SU-DHL-6 (cell line): Measurements from ENCODE around the gene NME8.

Source experiments
- H2AFZ ChIP-seq: fragments of 200-600 bp; sonication (generic); 2 replicates; pipeline ENCODE4 v1.6.1; 2014; ENCODE audit warnings: low read depth, mild to moderate bottlenecking, moderate library complexity, mixed read lengths, antibody characterized with exemption, low read length; ENCODE audit not compliant: severe bottlenecking
- H3F3A ChIP-seq: fragments of 200-600 bp; shearing (Covaris generic); 2 replicates; pipeline ENCODE4 v1.6.0; 2016; ENCODE audit warnings: antibody characterized with exemption, mild to moderate bottlenecking; ENCODE audit not compliant: insufficient read depth
- H3K27ac ChIP-seq: fragments of 200-600 bp; sonication (generic); 2 replicates; pipeline ENCODE4 v1.5.1; 2016; ENCODE audit warnings: low read depth, mild to moderate bottlenecking, low read length, moderate library complexity, mixed read lengths
- H3K27me3 ChIP-seq: fragments of 200-600 bp; sonication (generic), shearing (Covaris generic); 2 replicates; pipeline ENCODE4 v1.6.0; 2014; ENCODE audit warnings: mild to moderate bottlenecking, low read length
- H3K36me3 ChIP-seq: fragments of 200-600 bp; sonication (generic); 2 replicates; pipeline ENCODE4 v1.6.1; 2014; ENCODE audit warnings: mild to moderate bottlenecking, low read length, mixed read lengths
- H3K4me2 ChIP-seq: fragments of 300-600, 200-600 bp; shearing (Covaris generic), sonication (generic); 2 replicates; pipeline ENCODE4 v1.6.0; 2014; ENCODE audit warnings: low read length, low read depth, mild to moderate bottlenecking; ENCODE audit not compliant: poor library complexity, severe bottlenecking
- H3K4me3 ChIP-seq: fragments of 200-600 bp; sonication (generic); 2 replicates; pipeline ENCODE4 v1.5.1; 2014; ENCODE audit warnings: antibody characterized with exemption, low read length, mild to moderate bottlenecking, mixed read lengths; ENCODE audit not compliant: insufficient read depth, poor library complexity, severe bottlenecking
- H3K79me2 ChIP-seq: fragments of 200-600 bp; sonication (generic); 2 replicates; pipeline ENCODE4 v1.6.1; 2014; ENCODE audit warnings: mild to moderate bottlenecking, low read length, moderate library complexity; ENCODE audit not compliant: insufficient read depth
- H3K9ac ChIP-seq: fragments of 200-600 bp; sonication (generic); 2 replicates; pipeline ENCODE4 v1.7.0; 2014; ENCODE audit warnings: mild to moderate bottlenecking, low read length
- H3K9me2 ChIP-seq: fragments of 200-600 bp; sonication (generic); replicated peaks from 2 replicates; pipeline ENCODE4 v1.6.1; 2014; ENCODE audit warnings: low read length; ENCODE audit not compliant: insufficient read depth
- H3K9me3 ChIP-seq: fragments of 200-600 bp; sonication (generic); 2 replicates; pipeline ENCODE4 v1.6.1; 2014; ENCODE audit warnings: low read length, mixed read lengths; ENCODE audit not compliant: insufficient read depth
- H4K20me1 ChIP-seq: fragments of 200-600 bp; sonication (generic); 2 replicates; pipeline ENCODE4 v1.6.1; 2014; ENCODE audit warnings: low read depth, mild to moderate bottlenecking, antibody characterized with exemption, low read length, moderate library complexity, mixed read lengths
- EZH2phosphoT487 ChIP-seq: fragments of 200-600 bp; sonication (generic), shearing (Covaris generic); conservative IDR thresholded peaks from 2 replicates; pipeline ENCODE4 v1.6.1; 2018; ENCODE audit warnings: mild to moderate bottlenecking, antibody characterized with exemption, low read length, moderate library complexity, mixed read lengths
- TF ChIP-seq, protein P1 (sequence below): fragments of 200-600 bp; sonication (generic); IDR thresholded peaks from one replicate; pipeline ENCODE4 v1.5.1; 2017; ENCODE audit warnings: antibody characterized with exemption, mild to moderate bottlenecking, low read length, moderate library complexity; ENCODE audit not compliant: insufficient read depth, poor library complexity, severe bottlenecking

The NME8 gene

DNA sequence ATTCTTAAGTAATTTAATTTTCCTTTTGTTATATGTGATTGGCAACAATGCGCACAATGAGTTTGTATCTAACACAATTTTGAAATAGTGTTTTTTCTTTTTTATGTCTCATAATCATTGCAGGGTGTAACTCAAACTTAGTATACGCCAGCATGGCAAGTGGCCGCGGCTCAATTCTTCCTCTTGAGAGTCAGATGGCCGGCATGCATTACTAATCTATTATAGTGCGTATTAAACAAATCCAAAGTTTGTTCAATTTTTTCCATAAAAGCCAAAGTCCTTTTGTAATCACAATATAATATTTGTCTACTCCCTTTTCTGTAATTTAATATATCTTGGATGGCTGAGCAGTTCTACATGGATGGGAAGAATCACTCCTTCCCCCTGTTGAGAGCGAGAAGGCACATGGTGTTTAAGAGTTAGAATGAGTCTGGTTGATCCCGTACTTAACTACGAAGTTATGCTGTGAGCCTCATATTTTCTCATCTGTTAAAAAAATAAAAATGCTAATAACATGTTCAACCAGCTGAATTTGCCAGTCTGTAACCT lies 84.7 kb downstream of the NME8 start:
- TF ChIP-seq, protein P1, sequence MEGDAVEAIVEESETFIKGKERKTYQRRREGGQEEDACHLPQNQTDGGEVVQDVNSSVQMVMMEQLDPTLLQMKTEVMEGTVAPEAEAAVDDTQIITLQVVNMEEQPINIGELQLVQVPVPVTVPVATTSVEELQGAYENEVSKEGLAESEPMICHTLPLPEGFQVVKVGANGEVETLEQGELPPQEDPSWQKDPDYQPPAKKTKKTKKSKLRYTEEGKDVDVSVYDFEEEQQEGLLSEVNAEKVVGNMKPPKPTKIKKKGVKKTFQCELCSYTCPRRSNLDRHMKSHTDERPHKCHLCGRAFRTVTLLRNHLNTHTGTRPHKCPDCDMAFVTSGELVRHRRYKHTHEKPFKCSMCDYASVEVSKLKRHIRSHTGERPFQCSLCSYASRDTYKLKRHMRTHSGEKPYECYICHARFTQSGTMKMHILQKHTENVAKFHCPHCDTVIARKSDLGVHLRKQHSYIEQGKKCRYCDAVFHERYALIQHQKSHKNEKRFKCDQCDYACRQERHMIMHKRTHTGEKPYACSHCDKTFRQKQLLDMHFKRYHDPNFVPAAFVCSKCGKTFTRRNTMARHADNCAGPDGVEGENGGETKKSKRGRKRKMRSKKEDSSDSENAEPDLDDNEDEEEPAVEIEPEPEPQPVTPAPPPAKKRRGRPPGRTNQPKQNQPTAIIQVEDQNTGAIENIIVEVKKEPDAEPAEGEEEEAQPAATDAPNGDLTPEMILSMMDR, result no peak
- TF ChIP-seq EZH2phosphoT487, result no peak

DNA sequence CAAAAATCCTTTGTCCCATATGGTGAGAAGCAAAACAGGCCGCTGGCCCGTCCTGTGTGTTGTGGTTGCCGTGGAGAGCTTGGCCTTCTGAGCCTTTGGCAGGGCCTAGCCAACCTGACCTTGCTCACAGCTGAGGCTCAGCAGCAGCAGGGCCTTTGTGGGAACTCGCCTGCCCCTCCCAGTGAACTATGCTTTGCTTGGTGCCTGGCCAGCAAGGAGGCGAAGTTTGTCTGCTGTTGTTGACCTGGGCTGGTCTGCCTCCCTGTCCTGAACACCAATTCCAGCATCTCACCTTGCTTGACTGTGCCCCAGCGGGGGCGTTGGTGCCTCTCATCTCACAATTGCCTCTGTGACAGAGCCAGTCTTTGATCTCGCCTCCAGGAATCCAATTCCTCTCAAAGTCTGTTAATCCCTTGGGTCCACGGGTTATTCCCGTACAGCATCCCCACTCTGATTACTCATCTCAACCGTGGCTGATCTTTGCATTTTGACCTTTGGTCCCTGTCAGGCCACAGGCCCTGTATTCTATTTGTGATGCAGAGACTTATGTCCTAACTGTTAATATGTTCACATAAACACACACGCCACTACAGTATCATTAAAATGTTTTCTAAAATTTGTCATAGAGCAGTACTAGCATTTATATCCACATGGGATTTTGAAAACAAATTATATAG lies 94.7 kb downstream of the NME8 start:
- no peak overlapping the region for H3K4me3 ChIP-seq
- no peaks in the 10 kb centered on the region for H3K79me2 ChIP-seq
- no peak overlapping the region for H3K27ac ChIP-seq

More for the DNA sequence above, 84.7 kb downstream of the NME8 start:
- no peaks in the 10 kb centered on the region for H4K20me1 ChIP-seq
- no peak overlapping the region for H2AFZ ChIP-seq
- no peaks in the 10 kb centered on the region for H3K27me3 ChIP-seq
- no peaks in the 10 kb centered on the region for H3K9me2 ChIP-seq
- no peaks in the 10 kb centered on the region for H3K9me3 ChIP-seq
- H3K36me3 ChIP-seq, result no peaks in the 10 kb centered on the region
- no peak overlapping the region for H3K27ac ChIP-seq
- H3K4me2 ChIP-seq, result no peak overlapping the region
- no peak overlapping the region for H3K9ac ChIP-seq
- H3K79me2 ChIP-seq, result no peaks in the 10 kb centered on the region
- H3F3A ChIP-seq, result no peaks in the 10 kb centered on the region
- H3K4me3 ChIP-seq, result no peak overlapping the region

DNA sequence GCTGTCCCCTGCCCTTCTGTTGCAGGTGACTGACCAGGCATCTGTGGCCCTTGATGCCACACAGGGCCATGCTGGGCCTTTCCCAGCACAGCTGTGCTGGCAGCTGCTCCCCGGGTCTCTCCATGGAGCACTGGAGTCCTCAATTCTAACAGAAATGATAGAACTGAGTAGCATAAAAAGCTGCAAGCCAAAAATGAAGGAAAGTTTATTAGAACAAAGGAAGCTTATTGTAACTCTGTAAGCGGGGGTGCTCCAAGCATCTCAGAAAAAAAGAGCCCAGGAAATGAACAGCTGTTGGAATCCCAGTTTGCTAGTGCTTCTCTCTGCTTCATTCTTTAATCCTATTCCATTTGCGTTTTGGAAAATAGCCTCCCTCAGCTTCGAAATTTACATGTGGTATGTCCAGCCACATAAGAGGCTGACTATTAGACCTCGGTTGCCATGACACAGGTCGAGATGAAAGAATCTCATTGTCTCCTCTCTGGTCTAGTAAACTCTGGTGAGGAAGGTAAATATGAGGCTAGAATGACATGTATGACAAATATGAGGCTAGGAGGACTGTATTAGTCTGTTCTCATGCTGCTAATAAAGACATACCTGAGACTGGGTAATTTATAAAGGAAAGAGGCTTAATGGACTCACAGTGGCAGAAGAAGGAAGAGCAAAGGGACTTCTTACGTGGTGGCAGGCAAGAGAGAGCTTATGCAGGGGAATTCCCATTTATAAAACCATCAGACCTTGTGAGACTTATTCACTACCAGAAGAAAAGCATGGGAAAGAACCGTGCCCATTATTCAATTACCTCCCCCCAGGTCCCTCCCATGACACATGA lies 95.7 kb downstream of the NME8 start:
- no peaks in the 10 kb centered on the region for H3F3A ChIP-seq

More for the DNA sequence above, 94.7 kb downstream of the NME8 start:
- no peaks in the 10 kb centered on the region for H3K9me3 ChIP-seq
- 0 out of 2 replicates have a peak, but pooled peaks cover 3% of the 10 kb centered on the region for H3K27me3 ChIP-seq
- no peaks in the 10 kb centered on the region for H3K36me3 ChIP-seq
- H3K9ac ChIP-seq, result no peak overlapping the region
- TF ChIP-seq EZH2phosphoT487, result no peak
- TF ChIP-seq, protein P1, result no peak
- no peaks in the 10 kb centered on the region for H3F3A ChIP-seq
- H4K20me1 ChIP-seq, result no peaks in the 10 kb centered on the region
- 0 out of 2 replicates have a peak, but pooled peaks cover 2% of the 10 kb centered on the region for H3K9me2 ChIP-seq
- no peak overlapping the region for H3K4me2 ChIP-seq
- no peak overlapping the region for H2AFZ ChIP-seq

More for the DNA sequence above, 95.7 kb downstream of the NME8 start:
- TF ChIP-seq EZH2phosphoT487, result no peak
- TF ChIP-seq, protein P1, result no peak
- no peaks in the 10 kb centered on the region for H3K79me2 ChIP-seq
- no peak overlapping the region for H3K4me3 ChIP-seq
- 0 out of 2 replicates have a peak, but pooled peaks cover 2% of the 10 kb centered on the region for H3K9me2 ChIP-seq
- H4K20me1 ChIP-seq, result no peaks in the 10 kb centered on the region
- 0 out of 2 replicates have a peak, but pooled peaks cover 3% of the 10 kb centered on the region for H3K27me3 ChIP-seq
- H3K36me3 ChIP-seq, result no peaks in the 10 kb centered on the region
- no peak overlapping the region for H3K27ac ChIP-seq
- no peak overlapping the region for H3K4me2 ChIP-seq
- H3K9ac ChIP-seq, result no peak overlapping the region
- H3K9me3 ChIP-seq, result no peaks in the 10 kb centered on the region
- H2AFZ ChIP-seq, result no peak overlapping the region
